ENCODE measurements around the gene INKA2. TPM values are rescaled to one million over a fixed set of nuclear protein-coding genes. Genes with fewer than 3 reads are reported as not detected.
"Not testable (repeated sequence)": the region's sequence is repeated elsewhere in the genome, so short reads cannot be mapped to it uniquely, and the experiment has no call there.

INKA2 gene
- total and polyA plus RNA-seq, 7 donors, result 1.2 to 5.4 (median 3.0) TPM

DNA sequence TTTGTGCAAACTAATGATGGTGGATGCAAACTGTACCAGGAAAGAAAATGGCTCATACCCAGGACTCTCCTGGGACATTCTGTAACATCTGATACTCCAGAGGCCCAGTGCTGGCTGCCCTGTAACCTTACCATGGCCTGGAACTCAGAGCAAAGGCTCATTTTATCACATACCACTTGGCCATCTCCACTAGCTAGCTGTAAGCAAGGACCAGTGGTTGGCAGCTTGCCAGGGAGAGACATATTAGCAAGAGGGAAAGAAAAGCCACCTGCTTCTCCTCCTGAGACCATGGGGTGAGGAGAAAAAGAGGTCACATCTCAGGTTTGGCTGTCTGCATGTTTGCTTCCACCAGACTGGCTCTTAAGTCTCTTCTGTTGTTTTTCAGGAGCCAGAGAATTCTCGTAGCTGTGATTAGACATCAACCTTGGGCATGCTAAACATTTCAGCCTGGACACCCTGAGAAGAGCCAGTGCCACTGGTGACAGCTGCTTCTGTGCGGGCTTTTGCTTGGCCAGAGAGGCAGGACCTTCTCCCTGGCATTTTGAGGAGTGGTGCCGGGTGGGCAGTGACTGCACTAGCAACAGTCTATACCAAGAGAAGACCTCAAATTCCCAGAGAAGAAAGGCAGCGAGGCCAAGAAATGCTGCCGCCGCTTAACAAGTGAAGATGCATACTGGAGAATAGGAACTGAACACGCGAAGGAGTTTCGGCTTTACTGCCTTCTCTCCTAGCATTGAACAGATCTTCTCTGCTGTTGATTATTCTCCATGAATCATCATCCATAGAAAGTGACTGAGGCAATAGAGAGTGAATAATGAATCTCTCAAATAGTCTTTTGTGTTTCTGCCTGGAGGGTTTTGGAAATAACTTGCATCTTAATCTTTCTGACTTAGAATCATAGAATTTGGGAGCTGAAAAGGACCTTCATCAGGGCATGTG lies 6.7 kb upstream of the INKA2 start:
- intact Hi-C loops (cut with DNase I), result loop anchor here (5.0 kb wide), 1 partner anchor 134 kb away; no protein-coding TSS in a partner anchor

DNA sequence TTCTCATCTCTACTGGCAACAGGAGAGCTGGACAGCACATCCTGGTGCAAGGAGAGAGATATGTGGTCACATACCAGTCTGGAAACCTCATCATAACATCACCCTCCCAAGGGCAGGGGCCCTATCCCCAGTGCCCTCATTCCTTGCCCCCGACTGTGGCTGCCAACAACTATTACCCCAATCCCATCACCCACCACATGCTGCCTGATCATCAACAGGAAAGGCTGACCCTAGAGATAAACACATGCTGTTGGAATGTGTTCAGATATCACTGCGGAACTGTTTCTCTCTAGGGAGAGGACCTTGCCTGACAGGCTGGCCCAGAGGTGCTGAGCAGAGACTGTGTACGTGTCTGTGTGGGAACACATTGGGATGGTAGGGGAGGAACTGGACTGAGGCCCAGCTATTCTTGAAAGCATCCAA lies 4.5 kb upstream of the INKA2 start:
- H3K4me3 ChIP-seq, result no peak overlapping the region
- WGBS, 2 donors, result 76 to 80% methylated on average over 3 of the region's 3 CpGs
- peaks cover 0 to 51% (median 32%) of the 10 kb centered on the region in 4 donors for H3K4me1 ChIP-seq
- no peak for DNase-seq
- intact Hi-C loops (cut with DNase I), result no loop called here
- TF ChIP-seq POLR2AphosphoS5 (IDR thresholded peaks at IDR 0.05), result no peak
- no peak for TF ChIP-seq POLR2A (IDR thresholded peaks at IDR 0.05)
- TF ChIP-seq, protein P1, sequence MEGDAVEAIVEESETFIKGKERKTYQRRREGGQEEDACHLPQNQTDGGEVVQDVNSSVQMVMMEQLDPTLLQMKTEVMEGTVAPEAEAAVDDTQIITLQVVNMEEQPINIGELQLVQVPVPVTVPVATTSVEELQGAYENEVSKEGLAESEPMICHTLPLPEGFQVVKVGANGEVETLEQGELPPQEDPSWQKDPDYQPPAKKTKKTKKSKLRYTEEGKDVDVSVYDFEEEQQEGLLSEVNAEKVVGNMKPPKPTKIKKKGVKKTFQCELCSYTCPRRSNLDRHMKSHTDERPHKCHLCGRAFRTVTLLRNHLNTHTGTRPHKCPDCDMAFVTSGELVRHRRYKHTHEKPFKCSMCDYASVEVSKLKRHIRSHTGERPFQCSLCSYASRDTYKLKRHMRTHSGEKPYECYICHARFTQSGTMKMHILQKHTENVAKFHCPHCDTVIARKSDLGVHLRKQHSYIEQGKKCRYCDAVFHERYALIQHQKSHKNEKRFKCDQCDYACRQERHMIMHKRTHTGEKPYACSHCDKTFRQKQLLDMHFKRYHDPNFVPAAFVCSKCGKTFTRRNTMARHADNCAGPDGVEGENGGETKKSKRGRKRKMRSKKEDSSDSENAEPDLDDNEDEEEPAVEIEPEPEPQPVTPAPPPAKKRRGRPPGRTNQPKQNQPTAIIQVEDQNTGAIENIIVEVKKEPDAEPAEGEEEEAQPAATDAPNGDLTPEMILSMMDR (IDR thresholded peaks at IDR 0.05), result no peak
- TF ChIP-seq EP300 (IDR thresholded peaks at IDR 0.05), result no peak
- H3K27me3 ChIP-seq, result no peaks in the 10 kb centered on the region
- no peaks in the 10 kb centered on the region for H3K36me3 ChIP-seq
- H3K27ac ChIP-seq, result peak overlapping the region in 2 of 4 donors; percentile 24 to 33
- no peaks in the 10 kb centered on the region for H3K9me3 ChIP-seq

More for the DNA sequence above, 6.7 kb upstream of the INKA2 start:
- Histone ChIP-seq H3K9me3 (no peaks in the 10 kb centered on the region), H3K27me3 (no peaks in the 10 kb centered on the region), H3K4me3 (no peak overlapping the region), H3K27ac (peak overlapping the region in 3 of 4 donors; percentile 61 to 77 (median 75)), H3K4me1 (peaks cover 0 to 57% (median 32%) of the 10 kb centered on the region in 4 donors), H3K36me3 (no peaks in the 10 kb centered on the region)
- TF ChIP-seq, protein P1 (IDR thresholded peaks at IDR 0.05), result no peak
- TF ChIP-seq EP300 (IDR thresholded peaks at IDR 0.05) (no peak), POLR2AphosphoS5 (IDR thresholded peaks at IDR 0.05) (peak in 3 of 4 donors; percentile 35 to 76 (median 74))
- 91 to 95% methylated on average over 9 of the region's 9 CpGs for WGBS, 2 donors
- peak; percentile 81 for DNase-seq

DNA sequence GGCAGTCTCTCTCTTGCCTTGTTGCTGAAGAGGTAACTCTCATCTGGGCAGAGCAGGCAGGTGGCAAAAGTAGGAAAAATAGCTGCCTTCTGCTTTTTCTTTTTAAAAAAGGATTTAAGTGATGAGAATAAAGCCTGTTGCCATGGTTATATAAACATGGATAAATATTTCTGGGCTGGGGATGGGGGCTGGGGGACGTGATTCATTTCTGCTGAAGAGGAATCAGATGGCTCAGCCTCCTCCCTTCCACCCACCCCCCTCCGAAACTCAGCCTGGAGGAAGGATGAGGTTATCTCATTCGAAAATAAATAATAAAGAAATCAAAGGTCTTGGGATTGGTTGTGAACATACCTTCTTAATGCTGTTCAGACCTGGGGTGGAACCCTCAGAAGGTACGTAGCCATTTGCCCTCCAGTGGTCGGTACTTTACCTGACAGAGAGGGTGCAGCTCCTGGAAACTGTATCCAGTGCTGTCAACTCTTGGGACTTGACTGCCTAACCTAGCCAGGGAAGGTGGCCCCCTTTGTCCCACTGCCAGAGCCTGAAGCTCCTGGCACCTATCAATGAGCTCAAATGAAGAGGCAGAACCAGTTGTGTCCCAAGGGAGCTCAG lies 3.8 kb upstream of the INKA2 start:
- 72 to 81% methylated on average over 5 of the region's 5 CpGs for WGBS, 2 donors
- Histone ChIP-seq H3K27me3 (no peaks in the 10 kb centered on the region), H3K4me3 (no peak overlapping the region), H3K9me3 (no peaks in the 10 kb centered on the region), H3K4me1 (peaks cover 0 to 51% (median 38%) of the 10 kb centered on the region in 4 donors), H3K27ac (peak overlapping the region in 2 of 4 donors; percentile 24 to 33), H3K36me3 (no peaks in the 10 kb centered on the region)
- intact Hi-C loops (cut with DNase I), result no loop called here
- no peak for TF ChIP-seq EP300 (IDR thresholded peaks at IDR 0.05)
- TF ChIP-seq, protein P1 (IDR thresholded peaks at IDR 0.05), result no peak
- TF ChIP-seq POLR2AphosphoS5 (IDR thresholded peaks at IDR 0.05), result no peak
- TF ChIP-seq POLR2A (IDR thresholded peaks at IDR 0.05), result no peak
- no peak for DNase-seq

DNA sequence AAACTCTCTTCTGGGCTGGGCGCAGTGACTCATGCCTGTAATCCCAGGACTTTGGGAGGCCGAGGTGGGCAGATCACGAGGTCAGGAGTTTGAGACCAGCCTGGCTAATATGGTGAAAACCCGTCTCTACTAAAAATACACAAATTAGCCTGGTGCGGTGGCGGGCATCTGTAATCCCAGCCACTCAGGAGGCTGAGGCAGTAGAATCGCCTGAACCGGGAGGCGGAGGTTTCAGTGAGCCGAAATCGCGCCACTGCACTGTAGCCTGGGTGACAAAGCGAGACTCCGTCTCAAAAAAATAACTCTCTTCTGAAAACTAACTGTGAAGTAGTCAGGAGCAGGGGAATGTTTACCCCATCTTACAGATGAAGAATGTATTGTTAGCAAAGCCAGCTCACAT lies 3.1 kb upstream of the INKA2 start:
- H3K4me1 ChIP-seq, result peaks cover 0 to 56% (median 45%) of the 10 kb centered on the region in 4 donors
- H3K4me3 ChIP-seq; H3K27me3 ChIP-seq; intact Hi-C loops (cut with DNase I); H3K36me3 ChIP-seq; H3K27ac ChIP-seq; H3K9me3 ChIP-seq; DNase-seq: not testable (repeated sequence)
- WGBS, 2 donors, result 96 to 97% methylated on average over 14 of the region's 14 CpGs
